Measurements from ENCODE around the gene TMEM44. TPM values are rescaled to one million over a fixed set of nuclear protein-coding genes. Genes with fewer than 3 reads are reported as not detected.
A peak's percentile ranks its signal among the peaks of the same experiment; 100 is the strongest.

Gene TMEM44
- total and polyA plus RNA-seq, 3 experiments from 2014 or later: 2.6 to 5.7 (median 3.0) TPM

DNA sequence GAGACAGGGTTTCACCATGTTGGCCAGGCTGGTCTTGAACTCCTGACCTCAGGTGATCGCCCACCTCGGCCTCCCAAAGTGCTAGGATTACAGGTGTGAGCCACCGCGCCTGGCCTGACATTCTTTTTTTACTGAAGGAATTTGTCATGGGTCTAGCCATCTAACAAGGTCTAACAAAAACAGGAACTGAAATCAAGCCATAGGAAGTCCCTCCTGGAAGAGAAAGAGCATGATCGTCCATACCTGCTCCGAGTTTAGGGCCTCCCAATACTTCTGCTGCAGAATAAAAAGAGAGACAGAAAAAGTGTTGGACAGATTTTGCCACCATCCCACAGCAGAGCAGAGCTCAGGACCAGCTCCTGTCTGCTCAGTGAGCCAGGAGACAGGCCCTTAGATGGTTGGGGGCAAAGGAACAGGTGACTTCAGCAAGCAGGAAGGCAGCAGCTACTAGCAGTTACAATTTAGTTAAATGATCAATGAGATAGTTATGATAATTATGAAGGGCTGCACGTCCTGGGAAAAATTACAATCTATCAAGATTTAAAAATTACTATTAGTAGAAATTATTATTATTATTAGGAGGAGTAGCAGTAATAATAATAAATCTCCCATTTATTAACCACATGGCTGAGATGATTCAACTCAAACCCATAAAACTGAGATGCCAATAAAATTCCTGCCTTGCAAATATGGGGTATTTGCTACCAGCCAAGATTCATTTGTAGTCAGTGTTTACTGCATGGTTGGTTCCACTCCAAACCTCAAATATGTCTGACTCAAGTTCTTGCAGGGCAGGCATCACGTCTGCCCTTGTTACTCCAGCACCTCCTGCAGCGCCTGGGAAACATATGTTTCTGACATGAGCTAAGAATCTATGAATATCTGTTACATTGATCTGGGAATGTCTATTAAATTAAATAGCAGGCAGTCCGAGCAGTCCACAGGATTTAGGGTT, 40.1 kb downstream of the TMEM44 start:
- POLR2A ChIA-PET: no interaction called here

DNA sequence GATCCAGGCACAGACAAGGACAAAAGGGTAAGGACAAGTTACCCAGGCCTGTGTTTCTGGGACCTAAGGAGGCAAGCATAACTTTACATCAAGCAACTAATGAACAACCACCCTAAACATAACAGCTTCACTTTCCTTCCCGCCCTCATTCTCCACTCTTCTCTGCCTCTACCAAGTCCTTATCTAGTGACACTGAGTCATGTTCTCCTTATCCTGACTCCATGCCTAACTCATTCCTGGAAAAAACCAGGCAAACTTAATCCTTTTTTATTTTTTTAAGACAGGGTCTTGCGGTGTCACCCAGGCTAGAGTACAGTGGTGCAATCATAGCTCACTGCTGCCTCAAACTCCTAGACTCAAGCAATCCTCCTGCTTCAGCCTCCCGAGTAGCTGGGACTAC, 44.5 kb downstream of the TMEM44 start:
- peaks cover 0 to 8% (median 4%) of the 10 kb centered on the region in 5 donors for H3K9me3 Mint-ChIP-seq

More for the DNA sequence above, 40.1 kb downstream of the TMEM44 start:
- Histone ChIP-seq H3K4me1 (ENCODE audit: insufficient read depth, low read length) (no peaks in the 10 kb centered on the region), H3K27me3 (ENCODE audit: insufficient read depth, low read length, poor library complexity, severe bottlenecking) (no peaks in the 10 kb centered on the region), H3K36me3 (ENCODE audit: insufficient read depth, low read length) (no peaks in the 10 kb centered on the region), H3K4me3 (ENCODE audit: low read length) (no peak overlapping the region), H3K27ac (ENCODE audit: low read depth, low read length) (no peak overlapping the region), H3K9me3 (ENCODE audit: low read length) (no peaks in the 10 kb centered on the region)
- Mint-ChIP-seq H3K4me1 (peaks cover 0 to 5% (median 5%) of the 10 kb centered on the region in 3 donors), H3K27me3 (no peaks in the 10 kb centered on the region), H3K36me3 (peaks cover 0 to 3% (median 2%) of the 10 kb centered on the region in 3 donors), H3K4me3 (no peak overlapping the region), H3K27ac (no peak overlapping the region), H3K9me3 (no peaks in the 10 kb centered on the region)
- CTCF ChIA-PET: interaction anchor here (1.0 to 4.0 kb wide), 5 partner anchors 8 to 126 kb away, joined by 3 to 17 read pairs (median 4); no protein-coding TSS in a partner anchor
- no peak for DNase-seq

DNA sequence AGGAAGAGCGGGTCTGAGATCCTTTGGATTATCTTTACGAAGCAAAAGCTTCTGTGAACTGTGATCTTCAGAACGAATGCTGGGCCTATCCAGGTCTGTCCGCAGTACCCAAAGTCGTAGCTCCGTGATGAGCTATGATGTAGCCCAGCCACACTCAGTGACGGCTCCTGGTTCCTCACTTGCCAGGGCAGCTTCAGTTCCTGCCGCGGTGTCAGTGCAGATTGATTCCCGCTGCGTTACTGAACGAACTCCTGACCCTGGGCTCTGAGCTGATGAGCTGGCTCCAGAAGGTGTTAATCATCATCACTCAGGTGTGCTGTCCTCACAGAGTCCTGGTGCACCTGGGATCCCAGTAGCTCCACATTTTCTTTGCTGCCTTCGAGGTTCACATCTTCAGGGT, 45.0 kb downstream of the TMEM44 start:
- no peaks in the 10 kb centered on the region for H3K36me3 ChIP-seq (ENCODE audit: insufficient read depth, low read length)
- no peak overlapping the region for H3K4me3 Mint-ChIP-seq
- no peak overlapping the region for H3K27ac Mint-ChIP-seq
- no peak for DNase-seq
- H3K4me3 ChIP-seq (ENCODE audit: low read length): no peak overlapping the region
- peaks cover 0 to 12% (median 3%) of the 10 kb centered on the region in 3 donors for H3K36me3 Mint-ChIP-seq
- H3K4me1 Mint-ChIP-seq: peaks cover 15 to 19% (median 17%) of the 10 kb centered on the region in 3 donors
- CTCF ChIA-PET: interaction anchor here (1.5 kb wide), 1 partner anchor 10 kb away, joined by 3 read pairs; no protein-coding TSS in a partner anchor
- peaks cover 12% of the 10 kb centered on the region for H3K4me1 ChIP-seq (ENCODE audit: insufficient read depth, low read length)
- H3K27ac ChIP-seq (ENCODE audit: low read depth, low read length): no peak overlapping the region
- H3K27me3 ChIP-seq (ENCODE audit: insufficient read depth, low read length, poor library complexity, severe bottlenecking): no peaks in the 10 kb centered on the region
- no peaks in the 10 kb centered on the region for H3K9me3 ChIP-seq (ENCODE audit: low read length)
- H3K9me3 Mint-ChIP-seq: peaks cover 0 to 8% (median 4%) of the 10 kb centered on the region in 5 donors
- POLR2A ChIA-PET: no interaction called here
- no peaks in the 10 kb centered on the region for H3K27me3 Mint-ChIP-seq

More for the DNA sequence above, 44.5 kb downstream of the TMEM44 start:
- H3K27me3 ChIP-seq (ENCODE audit: insufficient read depth, low read length, poor library complexity, severe bottlenecking): no peaks in the 10 kb centered on the region
- H3K4me3 ChIP-seq (ENCODE audit: low read length): no peak overlapping the region
- Mint-ChIP-seq H3K4me3 (no peak overlapping the region), H3K4me1 (peaks cover 15 to 19% (median 17%) of the 10 kb centered on the region in 3 donors), H3K27ac (peak overlapping the region in 1 of 8 donors; percentile 11), H3K36me3 (peaks cover 0 to 12% (median 3%) of the 10 kb centered on the region in 3 donors), H3K27me3 (no peaks in the 10 kb centered on the region)
- CTCF ChIA-PET: interaction anchor here (1.5 kb wide), 1 partner anchor 9 kb away, joined by 3 read pairs; no protein-coding TSS in a partner anchor
- H3K4me1 ChIP-seq (ENCODE audit: insufficient read depth, low read length): peaks cover 9% of the 10 kb centered on the region
- no peak for DNase-seq
- H3K9me3 ChIP-seq (ENCODE audit: low read length): no peaks in the 10 kb centered on the region
- POLR2A ChIA-PET: no interaction called here
- no peak overlapping the region for H3K27ac ChIP-seq (ENCODE audit: low read depth, low read length)
- no peaks in the 10 kb centered on the region for H3K36me3 ChIP-seq (ENCODE audit: insufficient read depth, low read length)

DNA sequence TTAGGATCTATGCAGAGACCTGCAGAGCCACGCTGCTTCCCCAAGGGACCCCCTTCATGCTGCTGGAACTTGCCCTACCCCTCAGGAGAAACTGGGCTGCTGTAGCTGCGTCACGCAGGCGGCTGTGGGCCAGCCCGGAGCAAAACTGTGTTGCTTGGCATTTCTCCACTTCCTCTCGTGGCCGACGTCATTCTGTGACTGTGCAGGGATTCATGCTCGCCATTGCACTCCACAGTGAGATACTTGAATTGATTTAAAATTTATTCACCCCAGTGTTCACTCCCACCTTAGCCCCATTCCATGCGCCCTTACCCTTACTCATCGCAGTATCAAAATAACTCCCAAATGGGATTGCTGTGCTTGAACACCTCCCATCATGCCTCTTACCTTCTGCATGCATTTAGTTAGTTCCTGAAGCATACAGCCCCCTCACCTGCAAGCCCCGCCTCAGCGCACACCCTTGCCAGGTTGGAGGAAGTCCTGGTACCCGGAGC, 45.7 kb downstream of the TMEM44 start:
- Mint-ChIP-seq H3K4me3 (peak overlapping the region in 1 of 7 donors; percentile 63), H3K27me3 (no peaks in the 10 kb centered on the region), H3K27ac (peak overlapping the region in 1 of 8 donors; percentile 66), H3K36me3 (peaks cover 0 to 12% (median 3%) of the 10 kb centered on the region in 3 donors), H3K4me1 (peaks cover 15 to 19% (median 17%) of the 10 kb centered on the region in 3 donors), H3K9me3 (peaks cover 0 to 8% (median 4%) of the 10 kb centered on the region in 5 donors)
- Histone ChIP-seq H3K4me3 (ENCODE audit: low read length) (no peak overlapping the region), H3K27ac (ENCODE audit: low read depth, low read length) (no peak overlapping the region), H3K27me3 (ENCODE audit: insufficient read depth, low read length, poor library complexity, severe bottlenecking) (no peaks in the 10 kb centered on the region), H3K9me3 (ENCODE audit: low read length) (no peaks in the 10 kb centered on the region), H3K36me3 (ENCODE audit: insufficient read depth, low read length) (no peaks in the 10 kb centered on the region), H3K4me1 (ENCODE audit: insufficient read depth, low read length) (peaks cover 13% of the 10 kb centered on the region)
- CTCF ChIA-PET: interaction anchor here (1.0 to 1.5 kb wide), 2 partner anchors 10 to 115 kb away, joined by 3 to 4 read pairs; no protein-coding TSS in a partner anchor
- no peak for DNase-seq
- POLR2A ChIA-PET: no interaction called here

DNA sequence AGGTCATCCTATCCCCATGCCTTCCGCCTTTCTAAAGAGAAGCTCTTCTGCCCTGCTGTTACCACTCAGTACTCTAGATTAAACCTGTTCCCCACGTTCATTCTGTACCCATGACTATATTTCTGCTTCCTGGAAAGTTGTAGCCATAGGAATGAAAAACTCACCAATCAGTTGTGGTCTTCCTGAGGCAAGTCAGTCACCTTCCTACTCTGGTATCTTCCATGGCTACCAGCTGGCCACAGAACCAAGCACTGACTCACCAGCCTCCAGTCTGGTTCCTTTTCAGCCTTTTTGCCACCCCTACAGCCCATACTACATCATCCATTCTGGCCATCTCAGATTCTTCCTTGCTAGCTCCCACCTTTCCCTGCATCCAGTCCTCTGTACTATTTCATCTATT, 46.4 kb downstream of the TMEM44 start:
- Histone ChIP-seq H3K36me3 (ENCODE audit: insufficient read depth, low read length) (no peaks in the 10 kb centered on the region), H3K27ac (ENCODE audit: low read depth, low read length) (no peak overlapping the region), H3K9me3 (ENCODE audit: low read length) (no peaks in the 10 kb centered on the region), H3K4me3 (ENCODE audit: low read length) (no peak overlapping the region), H3K27me3 (ENCODE audit: insufficient read depth, low read length, poor library complexity, severe bottlenecking) (no peaks in the 10 kb centered on the region), H3K4me1 (ENCODE audit: insufficient read depth, low read length) (peaks cover 13% of the 10 kb centered on the region)
- H3K36me3 Mint-ChIP-seq: peaks cover 0 to 12% (median 3%) of the 10 kb centered on the region in 3 donors
- H3K4me3 Mint-ChIP-seq: peak overlapping the region in 2 of 7 donors; percentile 6 to 63
- H3K9me3 Mint-ChIP-seq: peaks cover 0 to 8% (median 4%) of the 10 kb centered on the region in 5 donors
- ChIA-PET POLR2A (no interaction called here), CTCF (interaction anchor here (1.0 kb wide), 1 partner anchor 114 kb away, joined by 4 read pairs; no protein-coding TSS in a partner anchor)
- peak overlapping the region in 2 of 8 donors; percentile 21 to 51 for H3K27ac Mint-ChIP-seq
- H3K27me3 Mint-ChIP-seq: no peaks in the 10 kb centered on the region
- no peak for DNase-seq
- H3K4me1 Mint-ChIP-seq: peaks cover 15 to 19% (median 17%) of the 10 kb centered on the region in 3 donors

DNA sequence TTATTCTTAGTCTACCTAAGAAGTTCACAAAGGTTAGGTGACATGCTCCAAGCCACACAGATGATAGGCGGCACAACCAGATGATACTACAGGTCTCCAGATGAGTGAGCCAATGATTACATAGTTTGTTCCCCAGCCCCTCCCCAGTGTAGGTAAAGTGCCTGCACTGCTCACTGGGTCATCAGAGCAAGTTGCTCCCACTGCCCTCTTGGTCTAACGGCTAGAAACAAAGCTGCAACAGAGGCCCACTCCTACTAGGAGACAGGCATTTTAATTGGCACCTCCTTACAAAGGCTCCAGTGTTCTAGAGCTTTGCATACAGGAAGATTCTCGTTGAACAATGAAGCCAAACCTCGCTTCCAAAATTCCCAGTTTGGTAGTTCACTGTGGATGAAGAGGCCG, 47.3 kb downstream of the TMEM44 start:
- Mint-ChIP-seq H3K4me1 (peaks cover 15 to 19% (median 17%) of the 10 kb centered on the region in 3 donors), H3K9me3 (peaks cover 0 to 8% (median 4%) of the 10 kb centered on the region in 5 donors), H3K4me3 (peak overlapping the region in 3 of 7 donors; percentile 9 to 71 (median 14)), H3K36me3 (peaks cover 0 to 12% (median 3%) of the 10 kb centered on the region in 3 donors), H3K27me3 (no peaks in the 10 kb centered on the region), H3K27ac (peak overlapping the region in 5 of 8 donors; percentile 2 to 94 (median 24))
- Histone ChIP-seq H3K4me3 (ENCODE audit: low read length) (no peak overlapping the region), H3K36me3 (ENCODE audit: insufficient read depth, low read length) (no peaks in the 10 kb centered on the region), H3K4me1 (ENCODE audit: insufficient read depth, low read length) (peaks cover 13% of the 10 kb centered on the region), H3K9me3 (ENCODE audit: low read length) (no peaks in the 10 kb centered on the region), H3K27ac (ENCODE audit: low read depth, low read length) (no peak overlapping the region), H3K27me3 (ENCODE audit: insufficient read depth, low read length, poor library complexity, severe bottlenecking) (no peaks in the 10 kb centered on the region)
- ChIA-PET CTCF (interaction anchor here (1.1 to 1.2 kb wide), 2 partner anchors 9 to 86 kb away, joined by 3 read pairs; partner anchors contain the start of gene LSG1), POLR2A (no interaction called here)
- no peak for DNase-seq

DNA sequence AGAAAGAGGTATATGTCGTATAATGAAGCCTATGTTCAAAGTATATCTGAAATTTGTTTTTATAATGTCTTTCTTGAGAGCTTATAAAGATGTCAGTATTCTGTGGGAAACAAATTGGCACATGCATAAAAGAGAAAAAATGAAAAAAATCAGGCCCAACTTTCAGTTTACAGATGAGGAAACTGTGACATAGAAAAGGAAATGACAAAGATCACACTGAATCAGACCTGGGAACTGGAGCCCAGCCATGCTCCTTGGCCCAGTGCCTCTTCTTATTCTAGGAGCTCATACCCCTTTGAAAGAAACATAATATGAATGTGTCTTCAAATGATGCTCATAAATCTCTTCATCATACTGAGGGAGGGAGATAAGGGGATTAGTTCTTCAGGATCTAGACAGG, 48.4 kb downstream of the TMEM44 start:
- Histone ChIP-seq H3K27ac (ENCODE audit: low read depth, low read length) (no peak overlapping the region), H3K27me3 (ENCODE audit: insufficient read depth, low read length, poor library complexity, severe bottlenecking) (no peaks in the 10 kb centered on the region), H3K4me1 (ENCODE audit: insufficient read depth, low read length) (peaks cover 13% of the 10 kb centered on the region), H3K36me3 (ENCODE audit: insufficient read depth, low read length) (no peaks in the 10 kb centered on the region), H3K4me3 (ENCODE audit: low read length) (peak overlapping the region; percentile 89), H3K9me3 (ENCODE audit: low read length) (no peaks in the 10 kb centered on the region)
- Mint-ChIP-seq H3K9me3 (peaks cover 0 to 8% (median 4%) of the 10 kb centered on the region in 5 donors), H3K27ac (peak overlapping the region; percentile 43 to 95 (median 83)), H3K4me3 (peak overlapping the region; percentile 70 to 96 (median 92)), H3K36me3 (peaks cover 0 to 12% (median 3%) of the 10 kb centered on the region in 3 donors), H3K27me3 (no peaks in the 10 kb centered on the region), H3K4me1 (peaks cover 15 to 19% (median 17%) of the 10 kb centered on the region in 3 donors)
- ChIA-PET POLR2A (interaction anchor here (1.9 kb wide), 1 partner anchor 188 kb away, joined by 7 read pairs; no protein-coding TSS in a partner anchor), CTCF (interaction anchor here (1.0 to 1.2 kb wide), 2 partner anchors 8 to 87 kb away, joined by 3 read pairs; partner anchors contain the start of gene LSG1)
- DNase-seq: no peak

Data from CD8-positive, alpha-beta memory T cell (primary cell).